Upper lobe of right lung (tissue), 1 donor: ENCODE data around the gene CEBPG. TPM values are rescaled to one million over a fixed set of nuclear protein-coding genes. Genes with fewer than 3 reads are reported as not detected.

ENCODE experiments used
- ATAC-seq: fragments of 200-7000 bp; cut with Tn5 transposase; one replicate; pipeline ENCODE4 v1.9.1; 2020; ENCODE audit warnings: mild to moderate bottlenecking, moderate library complexity
- DNase-seq: peaks from one replicate; pipeline ENCODE4 v3.0.0-alpha.2; 2020
- H3K27ac ChIP-seq: fragments of 200-600 bp; one replicate; pipeline ENCODE4 v1.8.0; 2022
- H3K27me3 ChIP-seq: fragments of 200-600 bp; one replicate; pipeline ENCODE4 v1.8.0; 2022; ENCODE audit warnings: mild to moderate bottlenecking
- H3K36me3 ChIP-seq: fragments of 200-600 bp; one replicate; pipeline ENCODE4 v1.8.0; 2022
- H3K4me1 ChIP-seq: fragments of 200-600 bp; one replicate; pipeline ENCODE4 v1.8.0; 2022
- H3K4me3 ChIP-seq: fragments of 200-600 bp; one replicate; pipeline ENCODE4 v1.8.0; 2022; ENCODE audit warnings: mild to moderate bottlenecking
- H3K9me3 ChIP-seq: fragments of 200-600 bp; one replicate; pipeline ENCODE4 v1.8.0; 2022
- intact Hi-C: fragments of 100-400 bp; cut with DNase I; formaldehyde crosslinking; loops from one replicate; pipeline ENCODE4 v1.11.0; 2022
- total RNA-seq: library from RNA; stranded (reverse); fragmentation: NEBNext Ultra II Directional; extraction: Animal tissue kit (Norgen Biotek cat#: 25700); gene quantifications from one replicate; pipeline ENCODE4 v1.2.1, GENCODE V29; 2021
- TF ChIP-seq, protein P1 (sequence below): fragments of 200-600 bp; IDR thresholded peaks from one replicate; pipeline ENCODE4 v1.8.0; 2022; ENCODE audit warnings: antibody characterized with exemption
- donor health status: DM: no; HTN: yes; CAD: no; lungs with severe emphysema.

CEBPG gene
- total RNA-seq, 1 donor from 2014 or later, result 32.3 TPM

GRCh38 chr19:33408116-33408515 lies 34.6 kb downstream of the CEBPG start:
- intact Hi-C loops, result loop anchor here (5.0 kb wide), 1 partner anchor 166 kb away; no protein-coding TSS in a partner anchor
- no peak for DNase-seq
- no peak for ATAC-seq
- peaks cover 7% of the 10 kb centered on the region for H3K36me3 ChIP-seq
- peaks cover 19% of the 10 kb centered on the region for H3K4me1 ChIP-seq
- no peak overlapping the region for H3K27ac ChIP-seq
- no peaks in the 10 kb centered on the region for H3K27me3 ChIP-seq
- TF ChIP-seq, protein P1, sequence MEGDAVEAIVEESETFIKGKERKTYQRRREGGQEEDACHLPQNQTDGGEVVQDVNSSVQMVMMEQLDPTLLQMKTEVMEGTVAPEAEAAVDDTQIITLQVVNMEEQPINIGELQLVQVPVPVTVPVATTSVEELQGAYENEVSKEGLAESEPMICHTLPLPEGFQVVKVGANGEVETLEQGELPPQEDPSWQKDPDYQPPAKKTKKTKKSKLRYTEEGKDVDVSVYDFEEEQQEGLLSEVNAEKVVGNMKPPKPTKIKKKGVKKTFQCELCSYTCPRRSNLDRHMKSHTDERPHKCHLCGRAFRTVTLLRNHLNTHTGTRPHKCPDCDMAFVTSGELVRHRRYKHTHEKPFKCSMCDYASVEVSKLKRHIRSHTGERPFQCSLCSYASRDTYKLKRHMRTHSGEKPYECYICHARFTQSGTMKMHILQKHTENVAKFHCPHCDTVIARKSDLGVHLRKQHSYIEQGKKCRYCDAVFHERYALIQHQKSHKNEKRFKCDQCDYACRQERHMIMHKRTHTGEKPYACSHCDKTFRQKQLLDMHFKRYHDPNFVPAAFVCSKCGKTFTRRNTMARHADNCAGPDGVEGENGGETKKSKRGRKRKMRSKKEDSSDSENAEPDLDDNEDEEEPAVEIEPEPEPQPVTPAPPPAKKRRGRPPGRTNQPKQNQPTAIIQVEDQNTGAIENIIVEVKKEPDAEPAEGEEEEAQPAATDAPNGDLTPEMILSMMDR, result no peak
- no peaks in the 10 kb centered on the region for H3K9me3 ChIP-seq
- no peak overlapping the region for H3K4me3 ChIP-seq

- no peaks in the 10 kb centered on the region for H3K27me3 ChIP-seq
- DNase-seq (no peak), ATAC-seq (no peak)
- TF ChIP-seq, protein P1, result no peak
- intact Hi-C loops, result loop anchor here (5.0 kb wide), 1 partner anchor 166 kb away; no protein-coding TSS in a partner anchor
- no peak overlapping the region for H3K27ac ChIP-seq
- peaks cover 14% of the 10 kb centered on the region for H3K4me1 ChIP-seq
- no peaks in the 10 kb centered on the region for H3K9me3 ChIP-seq
- H3K36me3 ChIP-seq, result peaks cover 7% of the 10 kb centered on the region
- no peak overlapping the region for H3K4me3 ChIP-seq
These were observed 35.3 kb downstream of the CEBPG start for GRCh38 chr19:33408538-33409434.

GRCh38 chr19:33409906-33410685 lies 36.6 kb downstream of the CEBPG start:
- Histone ChIP-seq H3K4me1 (peaks cover 4% of the 10 kb centered on the region), H3K36me3 (peaks cover 7% of the 10 kb centered on the region), H3K9me3 (no peaks in the 10 kb centered on the region), H3K27ac (no peak overlapping the region), H3K4me3 (no peak overlapping the region), H3K27me3 (no peaks in the 10 kb centered on the region)
- TF ChIP-seq, protein P1, result no peak
- DNase-seq (no peak), ATAC-seq (no peak)
- intact Hi-C loops, result loop anchor here (5.0 kb wide), 1 partner anchor 168 kb away; no protein-coding TSS in a partner anchor

- H3K4me1 ChIP-seq, result no peaks in the 10 kb centered on the region
- DNase-seq (no peak), ATAC-seq (no peak)
- TF ChIP-seq, protein P1, result no peak
- no peak overlapping the region for H3K27ac ChIP-seq
- intact Hi-C loops, result no loop called here
- H3K9me3 ChIP-seq, result no peaks in the 10 kb centered on the region
- H3K36me3 ChIP-seq, result peaks cover 7% of the 10 kb centered on the region
- H3K4me3 ChIP-seq, result no peak overlapping the region
- no peaks in the 10 kb centered on the region for H3K27me3 ChIP-seq
These were observed 37.4 kb downstream of the CEBPG start for GRCh38 chr19:33410915-33411401.

- Histone ChIP-seq H3K4me3 (no peak overlapping the region), H3K9me3 (no peaks in the 10 kb centered on the region), H3K36me3 (peaks cover 7% of the 10 kb centered on the region), H3K4me1 (no peaks in the 10 kb centered on the region), H3K27ac (no peak overlapping the region), H3K27me3 (no peaks in the 10 kb centered on the region)
- TF ChIP-seq, protein P1, result no peak
- ATAC-seq (no peak), DNase-seq (no peak)
- intact Hi-C loops, result no loop called here
These were observed 38.2 kb downstream of the CEBPG start for GRCh38 chr19:33411621-33412180.
